Loucy (cell line): ENCODE results near the gene CDH22.

Experiments
- H2AFZ ChIP-seq: fragments of 200-600 bp; sonication (generic); 2 replicates; pipeline ENCODE4 v1.6.0; 2016; ENCODE audit warnings: antibody characterized with exemption, mild to moderate bottlenecking, low read length, moderate library complexity
- H3F3A ChIP-seq: fragments of 200-600 bp; 2 replicates; pipeline ENCODE4 v1.6.0; 2016; ENCODE audit warnings: antibody characterized with exemption, low read depth, mild to moderate bottlenecking
- H3K27me3 ChIP-seq: fragments of 200-600 bp; sonication (generic); 2 replicates; pipeline ENCODE4 v1.6.1; 2014; ENCODE audit warnings: low read length, mild to moderate bottlenecking; ENCODE audit not compliant: insufficient read depth, poor library complexity, severe bottlenecking
- H3K36me3 ChIP-seq: fragments of 200-600 bp; sonication (generic); 2 replicates; pipeline ENCODE4 v1.6.1; 2016; ENCODE audit warnings: low read length; ENCODE audit not compliant: insufficient read depth
- H3K4me1 ChIP-seq: fragments of 200-600 bp; sonication (generic); 2 replicates; pipeline ENCODE4 v1.5.1; 2014; ENCODE audit warnings: low read length, mild to moderate bottlenecking; ENCODE audit not compliant: insufficient read depth, poor library complexity, severe bottlenecking
- H3K4me2 ChIP-seq: fragments of 200-600 bp; sonication (generic); 2 replicates; pipeline ENCODE4 v1.6.0; 2014; ENCODE audit warnings: antibody characterized with exemption, low read length, low read depth, mild to moderate bottlenecking; ENCODE audit not compliant: poor library complexity, severe bottlenecking
- H3K4me3 ChIP-seq: fragments of 200-600 bp; sonication (generic); 2 replicates; pipeline ENCODE4 v1.5.1; 2014; ENCODE audit warnings: low read length, mild to moderate bottlenecking, mixed read lengths; ENCODE audit not compliant: poor library complexity, severe bottlenecking
- H3K79me2 ChIP-seq: fragments of 200-600 bp; sonication (generic); 2 replicates; pipeline ENCODE4 v1.6.1; 2014; ENCODE audit warnings: low read length; ENCODE audit not compliant: insufficient read depth
- H3K9ac ChIP-seq: fragments of 200-600 bp; sonication (generic); 2 replicates; pipeline ENCODE4 v1.6.0; 2014; ENCODE audit warnings: mild to moderate bottlenecking, low read depth, low read length, moderate library complexity; ENCODE audit not compliant: poor library complexity, severe bottlenecking
- H3K9me2 ChIP-seq: fragments of 200-600 bp; sonication (generic); replicated peaks from 2 replicates; pipeline ENCODE4 v1.6.1; 2016; ENCODE audit warnings: low read depth, low read length, mixed read lengths
- H3K9me3 ChIP-seq: fragments of 200-600 bp; sonication (generic); 2 replicates; pipeline ENCODE4 v1.6.1; 2014; ENCODE audit warnings: mild to moderate bottlenecking, antibody characterized with exemption, low read length, low read depth; ENCODE audit not compliant: insufficient read depth
- H4K20me1 ChIP-seq: fragments of 200-600 bp; sonication (generic); 2 replicates; pipeline ENCODE4 v1.6.0; 2014; ENCODE audit warnings: antibody characterized with exemption, low read length, mild to moderate bottlenecking; ENCODE audit not compliant: insufficient read depth, poor library complexity, severe bottlenecking
- EZH2phosphoT487 ChIP-seq: fragments of 200-600 bp; IDR thresholded peaks from 2 replicates; pipeline ENCODE4 v1.6.1; 2018; ENCODE audit warnings: antibody characterized with exemption, mild to moderate bottlenecking, moderate library complexity, borderline replicate concordance
- TF ChIP-seq, protein P1 (sequence below): fragments of 200-600 bp; sonication (generic); conservative IDR thresholded peaks from 2 replicates; pipeline ENCODE4 v1.5.1; 2014; ENCODE audit warnings: mild to moderate bottlenecking, antibody characterized with exemption, low read length

CDH22 gene

DNA sequence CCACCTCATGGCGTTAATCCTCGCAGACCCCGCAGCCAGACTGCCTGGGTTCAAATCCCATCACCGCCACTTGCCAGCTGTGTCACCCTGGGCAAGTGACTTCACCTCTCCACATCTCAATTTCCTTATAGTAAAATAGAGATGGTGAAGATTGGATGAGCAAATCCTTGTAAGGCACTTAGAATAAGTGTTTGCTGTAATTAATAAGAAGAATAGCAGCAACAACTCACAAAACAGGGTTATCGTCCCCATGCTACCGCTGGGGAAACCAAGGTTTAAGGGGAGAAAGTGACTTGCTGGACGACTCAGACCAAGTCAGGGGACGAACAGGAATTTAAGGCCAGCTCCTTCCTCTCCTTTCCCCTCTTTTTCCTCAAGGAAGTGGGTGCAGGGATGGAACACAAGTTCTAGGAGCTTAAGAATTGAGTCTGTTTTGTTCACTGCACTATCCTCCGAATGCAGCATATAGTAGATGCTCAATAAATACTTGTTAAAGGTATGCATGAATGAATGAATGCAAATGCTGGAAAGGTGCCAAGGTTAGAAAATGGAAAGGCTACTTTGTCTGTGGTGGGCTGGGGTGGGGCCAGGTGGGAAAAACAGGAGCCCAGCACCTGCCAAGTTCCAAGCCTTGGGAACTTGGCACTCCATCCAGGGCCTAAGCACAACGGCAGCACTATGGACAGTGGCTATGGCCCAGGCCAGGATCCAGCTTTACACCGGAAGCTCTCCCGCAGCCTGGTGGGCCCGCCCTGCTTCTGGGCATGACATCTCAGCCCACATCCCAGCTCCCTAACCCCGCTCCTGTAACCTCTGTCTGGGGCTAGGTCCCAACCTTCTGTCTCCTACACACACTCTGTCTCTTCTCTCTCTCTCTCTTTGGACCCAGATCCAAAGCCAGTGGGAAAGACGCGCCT lies 4.9 kb upstream of the CDH22 start:
- no peaks in the 10 kb centered on the region for H3K79me2 ChIP-seq
- H3K27me3 ChIP-seq: no peaks in the 10 kb centered on the region
- no peak for TF ChIP-seq EZH2phosphoT487
- TF ChIP-seq, protein P1, sequence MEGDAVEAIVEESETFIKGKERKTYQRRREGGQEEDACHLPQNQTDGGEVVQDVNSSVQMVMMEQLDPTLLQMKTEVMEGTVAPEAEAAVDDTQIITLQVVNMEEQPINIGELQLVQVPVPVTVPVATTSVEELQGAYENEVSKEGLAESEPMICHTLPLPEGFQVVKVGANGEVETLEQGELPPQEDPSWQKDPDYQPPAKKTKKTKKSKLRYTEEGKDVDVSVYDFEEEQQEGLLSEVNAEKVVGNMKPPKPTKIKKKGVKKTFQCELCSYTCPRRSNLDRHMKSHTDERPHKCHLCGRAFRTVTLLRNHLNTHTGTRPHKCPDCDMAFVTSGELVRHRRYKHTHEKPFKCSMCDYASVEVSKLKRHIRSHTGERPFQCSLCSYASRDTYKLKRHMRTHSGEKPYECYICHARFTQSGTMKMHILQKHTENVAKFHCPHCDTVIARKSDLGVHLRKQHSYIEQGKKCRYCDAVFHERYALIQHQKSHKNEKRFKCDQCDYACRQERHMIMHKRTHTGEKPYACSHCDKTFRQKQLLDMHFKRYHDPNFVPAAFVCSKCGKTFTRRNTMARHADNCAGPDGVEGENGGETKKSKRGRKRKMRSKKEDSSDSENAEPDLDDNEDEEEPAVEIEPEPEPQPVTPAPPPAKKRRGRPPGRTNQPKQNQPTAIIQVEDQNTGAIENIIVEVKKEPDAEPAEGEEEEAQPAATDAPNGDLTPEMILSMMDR: no peak
- no peak overlapping the region for H3K4me3 ChIP-seq
- no peaks in the 10 kb centered on the region for H3F3A ChIP-seq
- H2AFZ ChIP-seq: no peak overlapping the region
- H3K4me2 ChIP-seq: no peak overlapping the region
- no peak overlapping the region for H3K9ac ChIP-seq
- no peaks in the 10 kb centered on the region for H3K9me3 ChIP-seq
- H4K20me1 ChIP-seq: no peaks in the 10 kb centered on the region
- no peaks in the 10 kb centered on the region for H3K4me1 ChIP-seq
- H3K36me3 ChIP-seq: no peaks in the 10 kb centered on the region
- no peaks in the 10 kb centered on the region for H3K9me2 ChIP-seq

DNA sequence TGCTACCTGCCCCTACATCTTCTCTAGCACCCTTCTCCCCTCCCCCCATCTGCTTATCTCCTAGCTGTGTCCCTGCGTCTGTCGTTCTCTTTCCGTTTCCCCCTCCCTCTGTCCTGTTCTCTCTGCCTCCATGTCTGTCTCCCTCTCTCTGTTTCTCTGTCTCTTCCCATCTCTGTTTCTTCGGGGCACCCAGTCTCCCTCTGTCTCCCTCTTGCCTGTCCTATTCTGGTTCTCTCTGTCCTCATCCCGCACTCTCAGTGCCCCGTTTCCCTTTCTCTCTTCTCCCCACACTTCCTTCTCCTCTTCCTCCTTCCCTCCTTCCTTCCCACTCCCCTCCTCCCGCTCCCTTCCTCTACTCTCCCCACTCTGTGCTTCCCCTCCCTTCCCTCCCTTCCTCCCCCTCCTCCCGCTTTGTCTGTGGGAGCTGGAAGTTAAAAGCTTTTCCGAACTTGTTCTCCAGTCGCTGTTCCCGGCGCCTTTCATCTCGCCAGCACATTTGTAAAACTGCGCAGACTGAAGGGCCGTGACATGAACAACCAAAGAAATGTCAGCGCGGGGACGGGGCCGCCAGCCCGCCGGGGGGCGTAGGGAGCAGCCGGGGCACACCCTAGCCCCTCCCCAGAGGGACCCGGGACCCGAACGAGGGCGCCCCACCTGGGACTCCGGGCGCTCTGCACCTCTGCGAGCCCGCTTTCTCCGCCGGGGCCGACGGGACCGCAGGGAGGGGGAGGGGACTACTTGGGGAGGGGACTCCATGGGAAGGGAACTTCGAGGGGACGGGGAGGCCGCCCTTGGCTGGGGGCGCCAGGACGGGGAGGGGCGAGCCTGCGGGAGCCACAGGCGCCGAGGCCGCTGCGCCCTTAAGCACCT lies 4.0 kb upstream of the CDH22 start:
- H2AFZ ChIP-seq: no peak overlapping the region
- H3K36me3 ChIP-seq: no peaks in the 10 kb centered on the region
- H3K4me2 ChIP-seq: no peak overlapping the region
- H3K9me2 ChIP-seq: no peaks in the 10 kb centered on the region
- no peaks in the 10 kb centered on the region for H3K79me2 ChIP-seq
- no peaks in the 10 kb centered on the region for H3K9me3 ChIP-seq
- H3K4me3 ChIP-seq: no peak overlapping the region
- H4K20me1 ChIP-seq: no peaks in the 10 kb centered on the region
- TF ChIP-seq, protein P1: no peak
- no peak for TF ChIP-seq EZH2phosphoT487
- H3K4me1 ChIP-seq: no peaks in the 10 kb centered on the region
- no peak overlapping the region for H3K9ac ChIP-seq
- no peaks in the 10 kb centered on the region for H3F3A ChIP-seq
- H3K27me3 ChIP-seq: no peaks in the 10 kb centered on the region

DNA sequence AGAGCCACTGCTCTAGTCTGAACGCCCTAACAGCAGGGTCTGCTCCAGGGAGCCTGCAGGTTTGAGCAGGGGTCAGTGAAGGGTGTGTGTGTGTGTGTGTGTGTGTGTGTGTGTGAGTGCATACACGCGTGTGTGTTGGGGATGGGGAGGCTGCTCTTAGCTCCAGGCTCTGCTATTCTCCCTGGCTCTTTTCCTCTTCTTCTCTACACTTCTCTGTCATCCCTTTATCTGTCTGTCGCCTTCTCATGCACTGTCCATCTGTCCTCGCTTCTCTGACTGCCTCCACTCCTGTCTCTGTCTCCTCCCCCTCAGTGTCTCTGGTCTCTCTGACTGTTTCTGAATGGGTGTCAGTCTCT lies 3.4 kb upstream of the CDH22 start:
- Histone ChIP-seq H3K4me1 (no peaks in the 10 kb centered on the region), H4K20me1 (no peaks in the 10 kb centered on the region), H3K4me2 (no peak overlapping the region), H3K4me3 (no peak overlapping the region), H3K36me3 (no peaks in the 10 kb centered on the region), H3K79me2 (no peaks in the 10 kb centered on the region), H2AFZ (no peak overlapping the region), H3K9me3 (no peaks in the 10 kb centered on the region), H3K9ac (no peak overlapping the region), H3K9me2 (no peaks in the 10 kb centered on the region), H3K27me3 (no peaks in the 10 kb centered on the region), H3F3A (no peaks in the 10 kb centered on the region)
- TF ChIP-seq, protein P1: no peak
- no peak for TF ChIP-seq EZH2phosphoT487
